ENCODE data around the gene ARSD.

DNA sequence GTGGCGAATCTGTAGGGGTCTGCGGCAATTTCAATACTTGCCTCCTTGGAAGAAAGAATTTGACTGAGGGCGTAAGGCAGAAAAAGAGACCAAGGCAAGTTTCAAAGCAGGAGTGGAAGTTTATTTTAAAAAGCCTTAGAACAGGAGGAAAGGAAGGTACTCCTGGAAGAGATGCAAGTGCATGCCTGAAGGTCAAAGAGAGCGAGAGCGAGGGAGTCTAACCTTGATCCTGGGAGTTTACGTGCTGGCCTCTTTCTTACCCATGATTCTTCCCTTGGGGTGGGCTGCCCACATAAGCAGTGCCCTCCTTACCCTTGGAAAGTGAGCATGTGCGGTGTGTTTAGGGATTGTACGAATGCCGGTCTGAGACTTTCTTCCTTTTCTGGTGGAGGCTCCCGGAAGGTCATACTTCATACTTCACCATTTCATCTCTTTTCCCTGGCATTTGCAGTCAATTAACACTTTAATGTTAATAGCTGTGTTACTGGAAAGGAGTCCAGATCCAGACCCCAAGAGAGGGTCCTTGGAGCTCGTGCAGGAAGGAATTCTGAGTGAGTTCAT is 40.0 kb downstream of the ARSD start:
- no peak for TF ChIP-seq EZH2 (IDR thresholded peaks at IDR 0.05)
- no peak for TF ChIP-seq POLR2AphosphoS5 (IDR thresholded peaks at IDR 0.05; ENCODE audit: borderline replicate concordance, low read depth, low read length)

Data from SK-N-MC (cell line).